ENCODE data around the gene MED13L.

MED13L gene

DNA sequence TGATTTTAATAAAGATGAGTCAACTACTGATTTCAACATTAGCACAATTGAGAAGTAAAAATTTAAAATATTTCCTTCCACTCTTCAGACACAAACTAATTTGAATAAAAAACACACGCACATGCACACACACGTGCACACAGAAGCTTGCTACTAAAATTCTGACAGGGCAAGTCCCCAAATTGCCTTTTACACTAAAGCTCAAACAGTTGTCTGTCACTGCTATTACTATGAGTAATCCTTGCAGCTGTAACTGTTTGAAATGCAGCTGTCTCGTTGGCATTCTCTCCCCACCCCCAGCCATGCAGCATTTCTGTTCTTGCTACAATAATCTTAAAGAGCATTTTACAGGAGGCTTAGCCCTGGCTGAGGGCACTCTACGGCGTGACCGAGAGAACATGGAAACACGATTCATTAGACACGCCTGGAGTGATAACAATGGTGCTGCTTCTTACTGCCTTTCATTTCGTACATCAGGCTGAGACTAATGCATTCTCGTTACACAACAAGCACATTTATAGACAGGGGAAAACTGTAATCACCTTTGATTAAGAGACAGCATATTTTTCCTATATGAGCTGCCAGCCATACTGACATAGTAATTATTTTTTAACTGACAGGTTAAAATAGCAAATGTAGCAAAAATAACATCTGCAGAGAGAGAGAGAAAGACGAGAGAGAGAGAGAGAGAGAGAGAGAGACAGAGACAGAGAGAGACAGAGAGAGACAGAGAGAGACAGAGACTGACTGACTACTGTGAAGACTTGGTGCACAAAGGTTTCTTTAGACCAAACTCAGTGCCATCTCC, 153.8 kb downstream of the MED13L start:
- DNase-seq = peak; percentile 19 to 49

DNA sequence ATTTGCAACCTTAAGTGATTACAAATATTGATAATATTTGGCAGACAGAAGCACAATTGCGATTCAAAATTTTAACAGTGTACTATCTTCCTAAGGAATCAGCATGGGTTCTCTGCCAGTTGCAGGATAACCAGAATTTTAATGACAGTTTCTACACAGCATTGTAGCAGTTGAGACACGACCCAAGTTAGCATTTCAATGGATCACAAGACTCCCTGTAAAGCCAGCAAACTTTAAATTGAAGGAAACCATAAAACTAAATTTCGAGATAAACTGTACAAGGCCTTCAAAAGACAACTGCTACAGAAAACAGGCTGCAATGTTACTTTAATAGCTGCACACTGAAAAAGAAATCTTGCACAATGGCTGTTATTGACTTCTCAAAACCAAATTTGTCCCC, 154.9 kb downstream of the MED13L start:
- DNase-seq = no peak

DNA sequence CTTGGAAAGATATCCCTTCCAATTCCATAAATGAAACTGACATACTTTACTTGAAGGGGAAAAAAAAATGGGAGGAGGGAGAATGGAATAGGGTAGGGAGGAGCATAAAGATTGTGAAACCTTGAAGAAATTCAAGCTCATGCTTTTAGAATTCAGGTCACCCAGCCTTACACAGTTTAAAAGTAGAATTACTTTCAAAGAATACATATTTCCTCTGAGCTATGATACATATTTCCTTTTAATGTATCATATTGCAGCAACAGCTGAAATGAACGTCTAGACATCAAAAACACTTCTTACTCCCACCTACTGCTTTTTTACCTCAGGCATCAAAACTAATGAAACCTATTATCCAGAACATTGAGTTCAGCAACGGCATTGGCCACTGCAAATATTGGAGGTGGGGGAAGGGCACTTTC, 156.0 kb downstream of the MED13L start:
- DNase-seq = no peak

DNA sequence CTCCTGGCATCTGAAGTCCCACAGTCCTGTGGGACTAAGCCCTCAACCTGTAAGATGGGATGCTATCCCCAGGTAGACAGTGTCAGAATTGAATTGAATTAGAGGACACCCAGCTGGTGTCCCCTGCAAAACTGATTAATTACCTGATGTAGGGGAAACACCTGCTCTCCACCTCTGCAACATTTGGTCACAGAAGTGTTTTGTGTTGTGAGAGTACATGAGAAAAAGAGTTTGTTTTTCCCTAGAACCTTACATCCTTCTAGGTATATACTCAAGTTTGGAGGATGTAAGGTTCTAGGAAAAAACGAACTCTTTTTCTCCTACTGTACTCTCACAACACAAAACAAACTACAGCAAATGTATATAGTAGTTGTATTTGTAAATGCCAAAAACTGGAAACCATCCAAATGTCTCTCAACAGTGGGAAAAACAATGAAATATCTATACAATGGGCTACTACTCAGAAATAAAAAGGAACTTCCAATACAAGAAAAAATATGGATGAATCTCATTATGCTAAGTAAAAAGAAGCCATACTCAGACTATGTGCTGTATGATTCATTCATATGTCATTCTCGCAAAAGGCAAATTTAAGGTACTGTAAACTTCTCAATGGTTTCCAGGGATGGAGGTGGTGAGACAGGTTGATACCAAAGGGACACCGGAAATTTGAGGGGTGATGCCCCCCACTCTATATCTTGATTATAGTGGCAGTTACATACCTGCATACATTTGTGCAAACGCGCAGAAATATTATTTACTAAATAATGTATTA, 160.7 kb downstream of the MED13L start:
- no peak for DNase-seq

DNA sequence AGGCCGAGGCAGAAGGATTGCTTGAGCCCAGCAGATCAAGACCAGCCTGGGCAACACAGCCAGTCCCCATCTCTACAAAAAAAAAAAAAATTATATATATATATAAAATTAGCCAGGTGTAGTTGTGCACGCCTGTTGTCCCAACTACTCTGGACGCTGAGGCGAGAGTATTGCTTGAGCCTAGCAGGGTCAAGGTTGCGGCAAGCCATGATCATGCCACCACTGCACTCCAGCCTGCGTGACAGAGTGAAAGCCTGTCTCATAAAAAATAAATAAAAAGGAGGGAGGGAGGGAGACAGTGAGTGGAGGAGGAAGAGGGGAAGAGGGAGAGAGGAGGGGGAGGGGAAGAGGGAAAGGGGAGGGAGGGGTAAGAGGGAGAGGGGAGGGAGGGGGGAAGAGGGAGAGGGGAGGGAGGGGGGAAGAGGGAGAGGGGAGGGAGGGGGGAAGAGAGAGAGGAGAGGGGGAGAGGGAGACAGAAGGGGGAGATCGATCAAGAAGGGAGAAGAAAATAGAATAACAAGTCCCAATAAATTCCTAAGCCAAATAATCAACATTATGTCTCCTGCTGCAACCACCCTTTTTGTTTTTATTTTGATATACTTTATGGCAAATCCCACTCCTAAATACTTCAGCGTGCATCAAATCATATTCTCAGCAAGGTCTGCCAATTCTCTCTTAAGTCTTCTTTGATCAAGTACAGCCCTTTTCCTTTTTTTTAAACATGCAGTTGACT, 163.9 kb downstream of the MED13L start:
- no peak for DNase-seq

DNA sequence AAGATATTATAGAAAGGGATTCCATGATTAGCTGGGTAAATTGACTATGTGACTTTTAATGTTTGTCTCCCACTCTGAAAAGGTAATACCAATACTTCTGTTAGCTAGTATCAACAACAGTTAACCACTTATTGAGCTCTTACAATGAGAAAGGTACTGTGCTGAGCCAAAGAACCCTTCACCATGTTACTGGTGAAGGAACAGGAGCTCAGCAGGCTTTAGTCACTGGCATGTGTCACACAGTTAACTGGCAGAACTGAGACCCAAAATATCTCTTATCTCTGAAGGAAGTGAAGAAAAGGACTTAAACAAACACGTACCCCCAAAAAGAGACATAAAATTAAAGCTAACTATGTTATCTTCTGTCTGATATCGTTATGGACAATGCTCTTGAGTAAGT, 170.6 kb downstream of the MED13L start:
- no peak for DNase-seq

DNA sequence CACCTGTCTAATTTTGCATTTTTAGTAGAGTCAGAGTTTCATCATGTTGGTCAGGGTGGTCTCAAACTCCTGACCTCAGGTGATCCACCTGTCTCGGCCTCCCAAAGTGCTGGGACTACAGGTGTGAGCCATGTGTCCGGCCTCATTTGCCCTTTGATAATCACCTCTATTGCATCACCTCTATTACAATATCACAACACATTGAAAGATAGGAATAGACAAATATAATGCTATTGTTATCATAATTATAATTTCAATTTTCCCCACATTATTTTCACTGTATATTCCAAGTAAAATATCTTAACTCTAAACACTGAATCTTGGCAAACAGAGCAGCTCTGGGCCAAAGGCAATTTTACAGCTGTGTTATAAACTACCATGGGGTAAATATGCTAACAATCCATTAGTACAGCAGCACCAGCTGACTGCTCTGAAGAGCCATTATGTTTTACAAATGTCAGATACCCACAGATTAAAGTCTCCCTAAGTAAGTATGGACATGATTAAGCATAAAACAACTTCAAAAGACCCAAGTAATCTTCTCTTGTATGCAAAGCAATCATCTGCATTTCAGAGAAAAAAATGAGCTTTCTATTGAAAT, 173.2 kb downstream of the MED13L start:
- DNase-seq = no peak

DNA sequence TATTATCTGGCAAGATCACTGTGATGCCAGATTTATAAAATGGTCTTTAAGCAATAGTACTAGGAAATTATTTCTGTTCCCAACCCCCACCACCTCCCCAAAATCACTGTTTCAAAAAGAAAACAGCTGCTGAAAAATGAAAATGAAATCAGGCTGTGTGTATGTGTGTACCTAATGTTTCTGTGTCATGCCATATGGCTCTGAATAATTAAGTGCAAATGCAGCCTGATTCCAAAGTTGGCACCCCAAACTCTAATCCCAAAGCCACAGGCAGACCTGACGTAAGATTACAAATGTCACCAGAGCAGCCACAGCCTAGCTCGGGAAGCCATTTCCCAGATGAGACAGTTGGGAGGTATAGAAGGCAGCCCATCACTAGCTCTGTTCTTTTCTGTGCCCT, 175.5 kb downstream of the MED13L start:
- no peak for DNase-seq

DNA sequence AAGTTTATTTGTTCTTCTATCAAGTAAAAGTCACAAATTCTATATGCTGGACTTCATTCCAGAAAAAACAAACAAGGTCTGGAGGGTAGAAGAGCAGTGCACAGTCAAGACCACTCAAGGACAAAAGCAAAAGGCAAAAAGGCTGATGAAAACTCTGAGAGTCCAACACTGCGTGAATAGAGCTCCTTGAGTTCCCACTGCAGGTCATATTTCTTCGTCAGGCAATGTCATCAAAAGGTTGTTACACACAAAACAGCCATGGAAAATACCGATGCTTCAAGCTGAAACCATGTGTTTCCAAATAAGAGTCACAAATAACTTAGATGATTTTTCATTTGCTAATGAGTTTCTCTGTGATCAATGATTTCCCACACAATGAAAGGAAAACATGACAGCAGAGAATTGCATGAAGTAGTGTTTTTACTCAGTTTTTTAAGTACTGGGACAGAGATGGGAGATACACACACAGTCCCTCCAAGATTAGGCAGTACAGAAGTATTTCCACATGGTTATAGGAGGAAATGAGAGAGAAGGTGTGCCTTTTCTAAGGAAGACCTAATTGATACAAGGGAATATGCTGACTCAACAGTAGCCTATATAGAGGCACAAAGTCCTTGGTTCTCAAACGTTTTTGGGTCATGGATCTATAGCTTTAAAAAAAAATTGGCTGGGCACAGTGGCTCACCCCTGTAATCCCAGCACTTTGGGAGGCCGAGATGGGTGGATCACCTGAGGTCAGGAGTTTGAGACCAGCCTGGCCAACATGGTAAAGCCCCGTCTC, 177.7 kb downstream of the MED13L start:
- no peak for DNase-seq

DNA sequence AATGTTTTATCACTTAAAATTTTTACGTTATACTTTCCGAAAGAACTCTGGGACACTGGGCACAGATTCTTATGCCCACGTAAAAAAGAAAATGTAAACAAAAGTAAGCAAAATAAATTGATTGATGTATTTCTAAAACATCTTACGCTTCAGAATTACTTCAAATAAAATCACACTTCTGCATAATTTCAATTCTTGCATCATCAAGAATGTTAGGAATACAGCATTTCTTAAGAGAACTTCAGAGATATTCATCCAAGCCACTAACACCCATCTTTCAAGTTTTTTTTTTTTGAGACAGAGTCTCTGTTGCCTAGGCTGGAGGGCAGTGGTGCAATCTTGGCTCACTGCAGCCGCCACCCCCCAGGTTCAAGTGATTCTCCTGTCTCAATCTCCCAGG, 180.6 kb downstream of the MED13L start:
- DNase-seq = no peak

DNA sequence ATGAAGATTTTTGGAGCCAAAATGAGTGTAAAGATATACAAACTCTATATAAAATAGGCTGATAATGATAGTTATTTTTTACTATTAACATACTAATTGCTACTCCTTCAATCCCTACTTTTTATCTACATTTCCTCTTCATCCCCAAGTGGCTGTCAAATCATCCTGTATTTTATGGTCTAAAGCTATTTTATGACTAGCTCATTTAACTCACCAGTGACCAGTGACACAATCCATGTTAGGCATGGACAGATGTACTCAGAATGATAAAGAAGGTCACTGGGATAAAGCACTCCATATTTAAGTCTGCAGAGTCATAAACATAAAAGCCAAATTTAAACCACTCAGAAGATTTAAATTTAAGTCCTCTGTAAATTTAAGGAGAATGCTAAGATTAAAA, 183.0 kb downstream of the MED13L start:
- DNase-seq = no peak

DNA sequence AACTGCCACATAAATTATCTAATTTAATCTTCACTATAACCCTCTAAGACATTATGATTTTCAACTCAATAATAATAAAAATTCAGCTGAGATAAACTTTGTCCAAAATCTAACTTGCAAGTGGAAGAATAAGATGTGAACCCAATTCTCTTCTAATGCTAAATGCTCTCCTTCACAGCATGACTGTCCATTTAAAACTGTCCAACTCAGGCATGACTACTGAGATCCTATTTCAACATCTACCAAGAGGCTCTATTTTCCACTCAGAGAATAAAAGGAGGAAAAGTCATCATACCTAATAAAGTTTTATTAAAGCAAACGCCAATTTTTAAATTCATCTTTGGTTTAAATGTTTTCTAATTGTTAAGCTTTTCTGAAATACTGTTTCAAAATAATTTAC, 183.6 kb downstream of the MED13L start:
- DNase-seq = no peak

DNA sequence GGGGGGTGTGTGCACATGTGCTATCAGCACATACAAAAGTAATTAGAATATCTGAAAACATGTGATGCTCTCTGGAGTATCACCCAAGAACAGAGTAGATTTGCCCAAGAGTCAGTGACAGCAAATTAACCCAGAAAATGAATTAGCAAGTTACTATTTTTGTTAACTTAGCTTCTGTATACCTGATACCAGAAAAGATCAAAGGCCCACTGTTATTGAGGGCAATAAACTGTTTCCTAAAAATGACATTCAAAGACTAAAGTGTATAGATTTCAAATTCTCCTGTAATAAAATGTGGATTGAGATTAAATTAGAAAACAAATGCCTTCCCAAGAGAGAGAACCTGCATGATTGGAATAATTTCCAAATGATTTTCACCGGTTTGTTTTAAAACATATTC, 184.7 kb downstream of the MED13L start:
- DNase-seq = no peak

DNA sequence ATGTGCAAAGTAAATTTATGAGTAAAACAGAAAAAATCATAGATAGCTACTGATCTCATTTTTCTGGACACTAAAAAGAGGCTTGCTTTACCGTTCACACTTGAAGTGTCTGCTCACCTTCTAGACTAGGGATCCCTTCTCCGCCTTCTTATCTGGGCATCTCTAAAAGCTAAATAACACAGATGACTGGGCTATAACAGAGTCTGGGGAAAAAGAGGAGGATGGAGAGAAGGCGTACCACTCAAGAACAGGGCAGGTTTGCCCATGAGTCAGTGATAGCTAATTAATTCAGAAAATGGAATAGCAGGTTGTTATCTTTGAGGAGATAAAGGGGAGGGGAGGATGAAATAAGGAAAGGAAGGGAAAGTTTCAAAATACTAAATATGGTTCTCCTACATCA, 185.3 kb downstream of the MED13L start:
- DNase-seq = no peak

DNA sequence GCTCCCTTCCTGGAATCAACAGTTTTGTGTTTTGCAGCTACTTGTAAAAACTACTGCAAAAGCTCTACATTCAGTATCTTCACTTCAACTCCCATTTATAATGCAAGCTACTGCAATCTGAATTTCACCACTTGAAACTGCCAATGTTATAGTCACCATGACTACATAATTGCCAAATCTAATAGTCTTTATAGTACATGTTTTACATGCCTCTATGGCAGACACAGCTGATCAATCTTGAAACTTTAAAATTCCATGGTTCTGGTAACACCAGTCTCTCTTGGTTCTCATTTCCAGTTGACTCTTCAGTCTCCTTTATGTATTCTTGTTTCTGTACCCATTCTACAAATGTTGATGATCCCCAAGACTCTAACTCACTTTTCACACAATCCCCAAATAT, 185.9 kb downstream of the MED13L start:
- no peak for DNase-seq

DNA sequence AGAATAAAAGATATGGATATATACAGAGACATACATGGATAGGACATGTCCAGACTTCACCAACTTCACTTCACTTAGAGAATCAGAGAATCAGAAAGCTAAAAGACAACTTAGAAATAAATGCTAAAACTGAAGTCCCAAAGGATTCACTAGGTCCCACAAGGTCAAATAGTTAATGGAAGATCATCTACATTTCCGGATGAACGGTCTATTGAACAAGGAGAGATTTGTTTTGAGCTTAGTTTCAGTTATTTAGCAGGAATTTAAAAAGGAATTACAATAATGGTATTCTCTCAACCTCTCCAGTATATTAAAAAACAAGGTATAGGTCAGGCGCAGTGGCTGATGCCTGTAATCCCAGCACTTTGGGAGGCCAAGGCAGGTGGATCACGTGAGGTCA, 187.0 kb downstream of the MED13L start:
- no peak for DNase-seq

DNA sequence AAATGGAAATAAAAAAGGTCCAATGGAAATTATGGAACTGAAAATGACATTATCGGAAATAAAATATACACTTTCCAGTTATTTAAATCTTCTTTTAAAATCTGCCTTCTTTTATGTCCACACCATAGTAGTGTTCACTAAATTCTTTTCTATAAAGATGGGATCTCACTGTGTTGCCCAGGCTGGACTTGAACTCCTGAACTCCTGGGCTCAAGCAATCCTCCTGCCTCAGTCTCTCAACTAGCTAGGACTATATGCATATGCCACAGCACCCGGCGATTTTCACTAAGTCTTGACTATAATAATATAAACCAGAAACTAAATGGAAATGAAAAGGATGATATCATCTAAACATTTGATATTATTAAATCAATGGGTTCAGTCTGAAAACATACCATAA, 188.4 kb downstream of the MED13L start:
- DNase-seq = no peak

DNA sequence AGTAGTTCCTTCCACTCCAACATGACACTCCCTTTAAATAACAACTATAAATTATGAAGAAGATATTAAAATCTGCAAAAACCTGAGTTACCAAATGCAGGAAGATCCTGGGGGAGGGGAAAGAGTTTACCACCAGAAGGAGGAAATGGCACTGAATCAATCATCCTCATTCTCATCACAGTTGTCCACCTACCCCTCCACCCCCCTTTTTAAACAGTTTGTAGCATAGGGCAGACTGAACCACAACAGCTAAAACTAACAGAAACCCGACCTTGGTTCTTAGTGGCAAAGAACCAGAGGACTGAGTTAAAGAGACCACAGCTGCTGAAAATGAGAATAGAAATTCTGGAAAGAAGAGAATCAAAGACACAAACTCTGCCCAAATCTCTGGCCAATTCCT, 189.5 kb downstream of the MED13L start:
- no peak for DNase-seq

DNA sequence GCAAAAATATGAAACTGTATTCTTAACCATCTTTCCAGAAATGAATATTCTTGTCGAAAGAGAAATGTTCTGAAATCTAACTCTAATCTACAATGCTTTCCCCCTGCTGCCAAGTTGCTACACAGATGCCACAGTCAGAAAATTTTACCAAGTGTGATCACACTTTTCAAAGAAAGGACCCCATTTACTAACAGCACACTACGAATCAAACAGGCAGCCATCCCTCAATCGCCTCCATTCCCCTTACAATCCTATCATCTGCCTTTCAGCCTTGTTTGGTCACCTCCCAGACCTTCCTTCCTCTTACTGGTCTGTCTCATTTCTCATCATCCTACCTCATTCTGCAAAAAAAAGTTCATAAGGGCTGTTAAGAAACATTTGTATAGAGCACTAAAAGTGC, 190.1 kb downstream of the MED13L start:
- DNase-seq = peak in 1 of 2 experiments; percentile 7

DNA sequence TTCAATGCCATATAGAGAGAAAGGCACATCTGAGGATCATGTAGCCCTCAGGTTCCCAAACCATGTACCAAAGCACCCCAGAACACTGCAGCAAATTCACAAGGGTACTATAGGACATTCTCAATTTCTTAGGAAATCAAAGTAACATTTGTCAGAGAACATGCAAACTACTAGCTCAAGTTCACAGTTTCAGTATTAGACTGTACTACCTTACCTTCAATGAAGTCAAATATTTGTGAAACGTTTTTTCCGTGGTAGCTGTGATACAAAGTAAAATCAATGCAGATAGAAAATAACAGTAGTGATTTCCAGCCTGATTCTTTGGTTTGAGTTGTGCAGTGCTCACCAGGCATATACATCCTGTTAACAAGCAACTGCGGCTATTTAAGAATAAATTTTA, 197.1 kb downstream of the MED13L start:
- no peak for DNase-seq

DNA sequence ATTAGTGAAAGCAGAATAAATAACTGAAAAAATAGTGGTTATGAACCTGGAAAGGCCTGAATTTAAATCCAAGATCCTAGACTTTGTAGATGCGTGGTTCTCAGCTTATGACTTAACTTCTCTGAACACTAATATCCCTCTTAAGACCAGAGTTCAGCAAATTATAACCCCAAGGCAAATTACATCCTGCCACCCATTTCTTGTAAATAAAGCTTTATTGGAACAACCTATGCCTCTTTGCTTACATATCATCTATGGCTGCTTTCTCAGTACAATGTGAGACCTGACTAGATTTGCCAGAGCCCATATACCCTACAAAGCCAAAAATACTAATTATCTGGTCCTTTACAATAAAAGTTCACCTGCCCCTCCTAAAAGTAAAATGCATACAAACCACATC, 199.1 kb downstream of the MED13L start:
- no peak for DNase-seq

DNA sequence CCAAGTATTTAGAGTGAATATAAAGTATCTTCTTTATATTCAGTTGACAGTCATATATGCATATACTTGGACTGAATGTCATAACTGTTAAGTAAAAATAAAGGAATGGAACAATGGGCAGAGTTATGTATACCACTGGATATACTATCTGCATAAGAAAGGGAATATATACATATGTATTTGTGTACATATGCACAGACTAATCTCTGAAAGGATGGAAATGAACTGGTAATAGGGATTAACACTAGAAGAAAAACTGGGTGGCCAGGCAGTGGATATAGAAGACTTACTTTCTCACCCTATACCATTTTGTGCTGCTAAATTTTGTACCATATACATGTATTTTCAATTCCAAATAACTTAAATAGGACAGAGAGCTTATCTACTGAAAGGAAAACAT, 200.1 kb downstream of the MED13L start:
- DNase-seq = no peak

DNA sequence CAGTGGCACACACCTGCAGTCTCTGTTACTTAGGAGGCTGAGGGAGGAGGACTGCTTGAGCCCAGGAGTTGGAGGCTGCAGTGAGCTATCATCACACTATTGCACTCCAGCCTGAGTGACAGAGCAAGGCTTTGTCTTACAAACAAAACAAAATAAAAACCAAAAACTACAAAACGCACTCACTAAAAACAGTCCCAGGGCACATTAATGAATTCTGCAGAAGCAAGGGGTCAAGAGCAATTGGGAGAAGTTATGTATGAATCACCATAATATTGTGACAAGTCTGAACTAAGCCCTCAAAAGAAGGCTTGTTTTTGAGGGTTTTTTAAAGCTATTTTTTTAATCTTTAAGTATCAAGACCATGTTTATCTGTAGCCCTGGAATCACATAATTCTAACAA, 201.1 kb downstream of the MED13L start:
- no peak for DNase-seq
